Neural progenitor cell (in vitro differentiated cells): ENCODE results near the gene FTCD.

ENCODE experiments used
- CTCF ChIP-seq: fragments of 200-600 bp; sonication (generic); IDR thresholded peaks from 2 replicates; pipeline ENCODE4 v1.5.1; 2017; ENCODE audit warnings: antibody characterized with exemption, mild to moderate bottlenecking
- EZH2 ChIP-seq: fragments of 200-600 bp; sonication (generic); IDR thresholded peaks from 2 replicates; pipeline ENCODE4 v1.6.1; 2017; ENCODE audit warnings: antibody characterized with exemption, mild to moderate bottlenecking, moderate library complexity

DNA sequence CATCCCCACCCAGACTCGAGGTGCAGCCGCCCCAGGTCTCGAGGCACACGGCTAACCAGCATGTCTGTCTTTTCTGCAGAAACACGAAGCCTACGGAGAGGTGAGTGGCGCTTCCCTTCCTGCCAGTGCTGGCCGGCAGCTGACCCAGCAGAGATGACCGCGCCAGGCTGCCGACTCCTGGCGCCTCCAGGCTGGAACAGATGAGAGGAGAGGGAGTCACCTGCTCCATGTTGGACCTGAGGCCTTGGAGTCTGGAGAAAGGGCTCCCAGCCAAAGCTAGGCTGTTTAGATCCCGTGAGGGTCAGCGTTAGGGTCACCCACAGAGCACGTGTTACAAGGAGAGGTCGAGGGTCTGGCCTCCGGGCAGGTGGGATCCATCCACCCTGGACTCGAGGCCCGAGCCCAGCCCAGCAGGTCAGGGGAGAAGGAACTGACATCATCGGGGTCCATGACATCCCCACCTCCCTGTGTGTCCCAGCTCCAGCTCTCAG, 42.6 kb downstream of the FTCD start:
- no peak for TF ChIP-seq CTCF
- no peak for TF ChIP-seq EZH2
